HG03139 (cell line): ENCODE measurements around the gene GAREM2.

ENCODE experiments used
- ATAC-seq: cut with Tn5 transposase; IDR thresholded peaks from one replicate; pipeline ENCODE4 v1.9.1; 2021; ENCODE audit not compliant: unreplicated experiment

GAREM2 gene

GRCh38 chr2:26185954-26186770 is 13.3 kb downstream of the GAREM2 start:
- no peak for ATAC-seq

GRCh38 chr2:26187114-26187513 is 14.2 kb downstream of the GAREM2 start:
- ATAC-seq, result no peak

GRCh38 chr2:26187537-26188104 is 14.7 kb downstream of the GAREM2 start:
- no peak for ATAC-seq

GRCh38 chr2:26189123-26189522 is 16.2 kb downstream of the GAREM2 start:
- ATAC-seq, result no peak

GRCh38 chr2:26189751-26190150 is 16.9 kb downstream of the GAREM2 start:
- ATAC-seq, result no peak

- ATAC-seq, result no peak
Observed at GRCh38 chr2:26190369-26190768, 17.5 kb downstream of the GAREM2 start.

GRCh38 chr2:26191316-26192159 is 18.6 kb downstream of the GAREM2 start:
- no peak for ATAC-seq

GRCh38 chr2:26193578-26194231 is 20.8 kb downstream of the GAREM2 start:
- ATAC-seq, result no peak

- ATAC-seq, result no peak
Observed at GRCh38 chr2:26195040-26195984, 22.4 kb downstream of the GAREM2 start.

- ATAC-seq, result no peak
Observed at GRCh38 chr2:26196683-26197418, 24.0 kb downstream of the GAREM2 start.

GRCh38 chr2:26197516-26197915 is 24.6 kb downstream of the GAREM2 start:
- ATAC-seq, result no peak

GRCh38 chr2:26202981-26203490 is 30.1 kb downstream of the GAREM2 start:
- ATAC-seq, result no peak

GRCh38 chr2:26203906-26204305 is 31.0 kb downstream of the GAREM2 start:
- no peak for ATAC-seq

GRCh38 chr2:26212011-26212410 is 39.1 kb downstream of the GAREM2 start:
- ATAC-seq, result no peak

- no peak for ATAC-seq
Observed at GRCh38 chr2:26214759-26215158, 41.9 kb downstream of the GAREM2 start.

GRCh38 chr2:26215833-26216232 is 42.9 kb downstream of the GAREM2 start:
- no peak for ATAC-seq

- no peak for ATAC-seq
Observed at GRCh38 chr2:26216587-26216986, 43.7 kb downstream of the GAREM2 start.

- no peak for ATAC-seq
Observed at GRCh38 chr2:26217720-26218119, 44.8 kb downstream of the GAREM2 start.

- no peak for ATAC-seq
Observed at GRCh38 chr2:26223018-26223417, 50.1 kb downstream of the GAREM2 start.
